HL-60 (cell line): ENCODE measurements around the gene ETFA.

Experiments
- CTCF ChIP-seq: IDR thresholded peaks from one replicate; pipeline ENCODE4 v1.5.1; 2011; ENCODE audit warnings: low read length, control low read depth, inconsistent platforms; ENCODE audit not compliant: insufficient read depth
- GABPA ChIP-seq: IDR thresholded peaks from 2 replicates; pipeline ENCODE4 v1.6.1; 2012; ENCODE audit warnings: low read depth
- TF ChIP-seq, protein P1 (sequence below): IDR thresholded peaks from 2 replicates; pipeline ENCODE4 v1.6.1; 2012; ENCODE audit warnings: low read depth; ENCODE audit not compliant: insufficient replicate concordance

DNA sequence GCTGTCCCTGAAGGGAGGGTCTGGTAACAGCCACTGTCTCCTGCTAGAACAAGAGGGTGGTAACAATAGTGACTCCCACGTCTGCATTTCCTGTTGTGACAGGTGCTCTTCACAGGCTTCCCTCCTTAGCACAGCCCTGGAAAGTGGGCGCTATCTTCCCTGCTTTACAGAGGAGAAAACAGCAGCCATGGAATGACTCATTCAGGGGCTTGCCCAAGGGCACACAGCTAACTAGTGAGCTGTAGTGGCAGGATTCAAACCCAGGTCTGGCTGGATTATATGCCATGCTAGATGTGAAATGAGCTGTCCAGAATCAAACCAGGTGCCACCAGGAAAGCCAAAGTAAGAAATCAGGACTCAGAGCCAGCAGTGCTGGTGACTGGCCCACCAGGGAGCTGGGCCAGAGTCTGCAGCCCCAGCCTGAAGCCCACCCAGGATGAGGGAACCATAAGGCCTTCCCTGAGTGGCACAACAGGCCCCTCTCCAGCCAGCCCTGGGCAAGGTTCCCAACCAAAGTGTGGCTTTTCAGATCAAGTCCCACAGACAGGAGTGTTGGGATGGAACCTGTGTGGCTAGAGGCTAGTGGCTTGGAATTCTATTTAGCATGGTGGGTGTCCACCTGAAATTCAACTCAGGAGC is 102.4 kb downstream of the ETFA start:
- no peak for TF ChIP-seq CTCF
- TF ChIP-seq, protein P1, sequence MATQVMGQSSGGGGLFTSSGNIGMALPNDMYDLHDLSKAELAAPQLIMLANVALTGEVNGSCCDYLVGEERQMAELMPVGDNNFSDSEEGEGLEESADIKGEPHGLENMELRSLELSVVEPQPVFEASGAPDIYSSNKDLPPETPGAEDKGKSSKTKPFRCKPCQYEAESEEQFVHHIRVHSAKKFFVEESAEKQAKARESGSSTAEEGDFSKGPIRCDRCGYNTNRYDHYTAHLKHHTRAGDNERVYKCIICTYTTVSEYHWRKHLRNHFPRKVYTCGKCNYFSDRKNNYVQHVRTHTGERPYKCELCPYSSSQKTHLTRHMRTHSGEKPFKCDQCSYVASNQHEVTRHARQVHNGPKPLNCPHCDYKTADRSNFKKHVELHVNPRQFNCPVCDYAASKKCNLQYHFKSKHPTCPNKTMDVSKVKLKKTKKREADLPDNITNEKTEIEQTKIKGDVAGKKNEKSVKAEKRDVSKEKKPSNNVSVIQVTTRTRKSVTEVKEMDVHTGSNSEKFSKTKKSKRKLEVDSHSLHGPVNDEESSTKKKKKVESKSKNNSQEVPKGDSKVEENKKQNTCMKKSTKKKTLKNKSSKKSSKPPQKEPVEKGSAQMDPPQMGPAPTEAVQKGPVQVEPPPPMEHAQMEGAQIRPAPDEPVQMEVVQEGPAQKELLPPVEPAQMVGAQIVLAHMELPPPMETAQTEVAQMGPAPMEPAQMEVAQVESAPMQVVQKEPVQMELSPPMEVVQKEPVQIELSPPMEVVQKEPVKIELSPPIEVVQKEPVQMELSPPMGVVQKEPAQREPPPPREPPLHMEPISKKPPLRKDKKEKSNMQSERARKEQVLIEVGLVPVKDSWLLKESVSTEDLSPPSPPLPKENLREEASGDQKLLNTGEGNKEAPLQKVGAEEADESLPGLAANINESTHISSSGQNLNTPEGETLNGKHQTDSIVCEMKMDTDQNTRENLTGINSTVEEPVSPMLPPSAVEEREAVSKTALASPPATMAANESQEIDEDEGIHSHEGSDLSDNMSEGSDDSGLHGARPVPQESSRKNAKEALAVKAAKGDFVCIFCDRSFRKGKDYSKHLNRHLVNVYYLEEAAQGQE, result no peak
- TF ChIP-seq GABPA, result no peak
